Measurements from ENCODE around the gene TMEM151B. TPM values are rescaled to one million over a fixed set of nuclear protein-coding genes. Genes with fewer than 3 reads are reported as not detected.
A peak's percentile ranks its signal among the peaks of the same experiment; 100 is the strongest.

TMEM151B gene
- total and polyA plus RNA-seq, 2 of the 13 experiments (the other 11 are each of a cell fraction or from before 2014, with no cell fraction given), result not detected

- TF ChIP-seq MAZ (IDR thresholded peaks at IDR 0.05; ENCODE audit: borderline replicate concordance, low read depth, low read length) (no peak), MAZ (CRISPR knock-in tag; IDR thresholded peaks at IDR 0.05; ENCODE audit: low read depth) (peak; percentile 15; the same call in 1 of the 2 replicates), ZNF597 (CRISPR knock-in tag; IDR thresholded peaks at IDR 0.05) (no peak), KDM4B (CRISPR knock-in tag; IDR thresholded peaks at IDR 0.05) (no peak), ATAD3A (CRISPR knock-in tag; IDR thresholded peaks at IDR 0.05) (no peak), NONO (IDR thresholded peaks at IDR 0.05) (no peak), NONO (CRISPR knock-in tag; conservative IDR thresholded peaks at IDR 0.05) (no peak), ZNF773 (CRISPR knock-in tag; IDR thresholded peaks at IDR 0.05; ENCODE audit: borderline replicate concordance) (0 out of 2 replicates have a peak, but pooled peaks have one; percentile 14), MYC (CRISPR knock-in tag; IDR thresholded peaks at IDR 0.05; ENCODE audit: borderline replicate concordance) (no peak), MEIS1 (CRISPR knock-in tag; IDR thresholded peaks at IDR 0.05; ENCODE audit: borderline replicate concordance) (no peak), ZNF296 (CRISPR knock-in tag; conservative IDR thresholded peaks at IDR 0.05) (peak; percentile 33; the same call in 1 of the 2 replicates), MYNN (CRISPR knock-in tag; IDR thresholded peaks at IDR 0.05; ENCODE audit: low read depth) (no peak), MAFK (conservative IDR thresholded peaks at IDR 0.05 in 1 of 2, IDR thresholded peaks at IDR 0.05 in 1 of 2; ENCODE audit: low read length in 2 of 2) (no peak), ZNF30 (CRISPR knock-in tag; IDR thresholded peaks at IDR 0.05) (peak; percentile 88; the same call in 1 of the 2 replicates), SNAI1 (CRISPR knock-in tag; IDR thresholded peaks at IDR 0.05; ENCODE audit: borderline replicate concordance) (peak; percentile 8; the same call in 1 of the 2 replicates), ZBTB44 (CRISPR knock-in tag; IDR thresholded peaks at IDR 0.05) (no peak), ZNF704 (CRISPR knock-in tag; IDR thresholded peaks at IDR 0.05; ENCODE audit: borderline replicate concordance) (0 out of 2 replicates have a peak, but pooled peaks have one; percentile 7), ZFX (CRISPR knock-in tag; IDR thresholded peaks at IDR 0.05; ENCODE audit: low read depth) (no peak), FOXA3 (CRISPR knock-in tag; IDR thresholded peaks at IDR 0.05) (no peak), MLXIP (CRISPR knock-in tag; IDR thresholded peaks at IDR 0.05; ENCODE audit: borderline replicate concordance) (no peak), CENPT (CRISPR knock-in tag; IDR thresholded peaks at IDR 0.05; ENCODE audit: low read depth) (no peak), ZMYM4 (CRISPR knock-in tag; IDR thresholded peaks at IDR 0.05) (0 out of 2 replicates have a peak, but pooled peaks have one; percentile 1), ZNF441 (CRISPR knock-in tag; IDR thresholded peaks at IDR 0.05; ENCODE audit: borderline replicate concordance) (no peak), HOXD1 (CRISPR knock-in tag; IDR thresholded peaks at IDR 0.05) (no peak)
Measured at GRCh38 chr6:44245391-44245911, 24.8 kb upstream of the TMEM151B start (continued).

Measured in HepG2 (cell line).